Tracheal epithelial cell (primary cell): ENCODE results near the gene PON1. TPM values are rescaled to one million over a fixed set of nuclear protein-coding genes. Genes with fewer than 3 reads are reported as not detected.

Experiments
- total RNA-seq: library from RNA; depleted of rRNA; stranded (reverse); fragments of >200 nt; gene quantifications from 2 replicates; pipeline ENCODE4 v1.2.1, GENCODE V29; 2014

The PON1 gene
- not detected in 2 replicates for total RNA-seq

DNA sequence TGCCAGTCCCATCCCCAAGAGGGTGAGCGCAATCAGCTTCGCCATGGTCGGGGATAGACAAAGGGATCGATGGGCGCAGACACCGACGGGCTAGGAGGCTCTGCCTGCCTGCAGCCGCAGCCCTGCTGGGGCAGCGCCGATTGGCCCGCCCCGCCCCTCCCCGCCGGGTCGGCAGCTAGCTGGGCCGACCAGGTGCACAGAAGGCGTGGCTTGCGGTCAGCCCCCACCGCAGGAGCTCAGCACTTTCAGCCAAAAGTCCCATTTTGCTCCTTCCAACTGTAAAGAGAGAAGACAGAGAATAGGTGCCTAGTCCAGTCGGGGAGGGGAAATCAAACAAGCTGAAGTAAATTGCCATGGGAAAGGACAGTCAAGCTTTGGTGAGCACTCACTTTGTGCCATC is at the start of gene PON1:
Gene PON1 (minus strand): TSS at position 102 of the 400 bp plus-strand sequence. CDS start 57 bp downstream, at position 45.

Other genes starting within 250 kb of the PON1 start
- gene PON3, start 71.8 kb upstream of the PON1 start, total RNA-seq, result 0.96 and 3.6 TPM in 2 replicates
- 52.0 and 82.4 TPM in 2 replicates for gene PON2, start 110.5 kb upstream of the PON1 start, total RNA-seq
- not detected in 2 replicates for gene ASB4, start 161.4 kb upstream of the PON1 start, total RNA-seq